Nephron progenitor cell (in vitro differentiated cells): ENCODE measurements around the gene CCDC87.
A peak's percentile ranks its signal among the peaks of the same experiment; 100 is the strongest.
"Not testable (repeated sequence)": the region's sequence is repeated elsewhere in the genome, so short reads cannot be mapped to it uniquely, and the experiment has no call there.

ENCODE experiments used
- DNase-seq: peaks from one replicate; pipeline ENCODE4 v3.0.0; 2021
- H3K27ac Mint-ChIP-seq: 2 replicates; pipeline ENCODE4 v1.8.0; 2021; ENCODE audit warnings: mild to moderate bottlenecking, moderate library complexity, mixed read lengths
- H3K27me3 Mint-ChIP-seq: 2 replicates; pipeline ENCODE4 v1.8.0; 2021; ENCODE audit warnings: mild to moderate bottlenecking, low read depth, mixed read lengths; ENCODE audit not compliant: poor library complexity
- H3K36me3 Mint-ChIP-seq: 2 replicates; pipeline ENCODE4 v1.8.0; 2021; ENCODE audit warnings: low read depth, mixed read lengths
- H3K4me1 Mint-ChIP-seq: 2 replicates; pipeline ENCODE4 v1.8.0; 2021; ENCODE audit warnings: mixed read lengths
- H3K4me3 Mint-ChIP-seq: 2 replicates; pipeline ENCODE4 v1.8.0; 2021; ENCODE audit warnings: mild to moderate bottlenecking, moderate library complexity, mixed read lengths
- H3K9me3 Mint-ChIP-seq: 2 replicates; pipeline ENCODE4 v1.8.0; 2021; ENCODE audit warnings: mild to moderate bottlenecking, moderate library complexity, mixed read lengths
- CTCF ChIP-seq: fragments of 200-600 bp; sonication (generic); IDR thresholded peaks from 2 replicates; pipeline ENCODE4 v1.5.0; 2021; ENCODE audit warnings: antibody characterized with exemption

Gene CCDC87

GRCh38 chr11:66607126-66607834 lies 14.4 kb upstream of the CCDC87 start:
- Mint-ChIP-seq H3K9me3 (peaks cover 7% of the 10 kb centered on the region), H3K36me3 (peaks cover 32% of the 10 kb centered on the region), H3K27me3 (no peaks in the 10 kb centered on the region), H3K4me1 (peaks cover 5% of the 10 kb centered on the region), H3K4me3 (no peak overlapping the region), H3K27ac (peak overlapping the region; percentile 83)
- no peak for DNase-seq
- no peak for TF ChIP-seq CTCF

- peaks cover 36% of the 10 kb centered on the region for H3K36me3 Mint-ChIP-seq
- not testable (repeated sequence) for H3K9me3 Mint-ChIP-seq, H3K4me1 Mint-ChIP-seq
Observed at GRCh38 chr11:66606608-66607007, 13.7 kb upstream of the CCDC87 start.

GRCh38 chr11:66604155-66604554 lies 11.3 kb upstream of the CCDC87 start:
- no peaks in the 10 kb centered on the region for H3K27me3 Mint-ChIP-seq

More at GRCh38 chr11:66606608-66607007, 13.7 kb upstream of the CCDC87 start:
- H3K4me3 Mint-ChIP-seq, DNase-seq, H3K27ac Mint-ChIP-seq, H3K27me3 Mint-ChIP-seq: not testable (repeated sequence)

GRCh38 chr11:66603072-66603471 lies 10.2 kb upstream of the CCDC87 start:
- Mint-ChIP-seq H3K4me3 (no peak overlapping the region), H3K4me1 (peaks cover 8% of the 10 kb centered on the region), H3K36me3 (peaks cover 42% of the 10 kb centered on the region), H3K27ac (peak overlapping the region; percentile 93), H3K9me3 (peaks cover 3% of the 10 kb centered on the region), H3K27me3 (no peaks in the 10 kb centered on the region)
- no peak for DNase-seq
- no peak for TF ChIP-seq CTCF

More at GRCh38 chr11:66604155-66604554, 11.3 kb upstream of the CCDC87 start:
- Mint-ChIP-seq H3K9me3 (peaks cover 3% of the 10 kb centered on the region), H3K36me3 (peaks cover 42% of the 10 kb centered on the region), H3K4me1 (peaks cover 8% of the 10 kb centered on the region), H3K27ac (no peak overlapping the region), H3K4me3 (no peak overlapping the region)
- TF ChIP-seq CTCF = no peak
- no peak for DNase-seq

- no peak for DNase-seq
- Mint-ChIP-seq H3K27me3 (no peaks in the 10 kb centered on the region), H3K4me1 (peaks cover 8% of the 10 kb centered on the region), H3K36me3 (peaks cover 41% of the 10 kb centered on the region), H3K27ac (no peak overlapping the region), H3K9me3 (no peaks in the 10 kb centered on the region), H3K4me3 (no peak overlapping the region)
- TF ChIP-seq CTCF = no peak
Observed at GRCh38 chr11:66600631-66601233, 7.9 kb upstream of the CCDC87 start.

GRCh38 chr11:66600219-66600618 lies 7.4 kb upstream of the CCDC87 start:
- no peak for DNase-seq
- Mint-ChIP-seq H3K4me1 (peaks cover 13% of the 10 kb centered on the region), H3K36me3 (peaks cover 38% of the 10 kb centered on the region), H3K4me3 (no peak overlapping the region), H3K9me3 (no peaks in the 10 kb centered on the region), H3K27me3 (no peaks in the 10 kb centered on the region), H3K27ac (no peak overlapping the region)
- no peak for TF ChIP-seq CTCF
